ENCODE data around the gene HSPG2. TPM values are rescaled to one million over a fixed set of nuclear protein-coding genes. Genes with fewer than 3 reads are reported as not detected.

HSPG2 gene
- total RNA-seq, 1 donor from 2014 or later = 1,732 TPM

- no peak for DNase-seq (ENCODE audit: low spot score)
- no peak overlapping the region for H3K27ac Mint-ChIP-seq (ENCODE audit: unreplicated experiment)
- H3K36me3 Mint-ChIP-seq (ENCODE audit: low read depth, unreplicated experiment) = peaks cover 32% of the 10 kb centered on the region
- H3K4me3 Mint-ChIP-seq (ENCODE audit: unreplicated experiment) = no peak overlapping the region
- no peaks in the 10 kb centered on the region for H3K9me3 Mint-ChIP-seq (ENCODE audit: unreplicated experiment)
- no peak for TF ChIP-seq CTCF (IDR thresholded peaks at IDR 0.05; ENCODE audit: unreplicated experiment)
- H3K4me1 Mint-ChIP-seq (ENCODE audit: unreplicated experiment) = no peaks in the 10 kb centered on the region
- H3K27me3 Mint-ChIP-seq (ENCODE audit: unreplicated experiment) = peaks cover 35% of the 10 kb centered on the region
These were observed 84.6 kb downstream of the HSPG2 start for GRCh38 chr1:21852282-21853130.

GRCh38 chr1:21851430-21852250 is 85.5 kb downstream of the HSPG2 start:
- peaks cover 32% of the 10 kb centered on the region for H3K36me3 Mint-ChIP-seq (ENCODE audit: low read depth, unreplicated experiment)

GRCh38 chr1:21849909-21850576 is 87.1 kb downstream of the HSPG2 start:
- H3K4me3 Mint-ChIP-seq (ENCODE audit: unreplicated experiment) = no peak overlapping the region
- H3K27me3 Mint-ChIP-seq (ENCODE audit: unreplicated experiment) = peaks cover 27% of the 10 kb centered on the region
- no peaks in the 10 kb centered on the region for H3K9me3 Mint-ChIP-seq (ENCODE audit: unreplicated experiment)
- TF ChIP-seq CTCF (IDR thresholded peaks at IDR 0.05; ENCODE audit: unreplicated experiment) = no peak
- H3K4me1 Mint-ChIP-seq (ENCODE audit: unreplicated experiment) = no peaks in the 10 kb centered on the region
- H3K36me3 Mint-ChIP-seq (ENCODE audit: low read depth, unreplicated experiment) = peaks cover 24% of the 10 kb centered on the region
- peak overlapping the region; percentile 30 for H3K27ac Mint-ChIP-seq (ENCODE audit: unreplicated experiment)
- DNase-seq (ENCODE audit: low spot score) = no peak

More at GRCh38 chr1:21851430-21852250, 85.5 kb downstream of the HSPG2 start:
- DNase-seq (ENCODE audit: low spot score) = no peak
- Mint-ChIP-seq H3K4me3 (ENCODE audit: unreplicated experiment) (no peak overlapping the region), H3K4me1 (ENCODE audit: unreplicated experiment) (no peaks in the 10 kb centered on the region), H3K27me3 (ENCODE audit: unreplicated experiment) (peaks cover 34% of the 10 kb centered on the region), H3K27ac (ENCODE audit: unreplicated experiment) (no peak overlapping the region), H3K9me3 (ENCODE audit: unreplicated experiment) (no peaks in the 10 kb centered on the region)
- TF ChIP-seq CTCF (IDR thresholded peaks at IDR 0.05; ENCODE audit: unreplicated experiment) = no peak

GRCh38 chr1:21848524-21849174 is 88.5 kb downstream of the HSPG2 start:
- Mint-ChIP-seq H3K27ac (ENCODE audit: unreplicated experiment) (no peak overlapping the region), H3K4me1 (ENCODE audit: unreplicated experiment) (no peaks in the 10 kb centered on the region), H3K9me3 (ENCODE audit: unreplicated experiment) (no peaks in the 10 kb centered on the region), H3K27me3 (ENCODE audit: unreplicated experiment) (peaks cover 29% of the 10 kb centered on the region), H3K36me3 (ENCODE audit: low read depth, unreplicated experiment) (peaks cover 31% of the 10 kb centered on the region), H3K4me3 (ENCODE audit: unreplicated experiment) (no peak overlapping the region)
- no peak for DNase-seq (ENCODE audit: low spot score)
- no peak for TF ChIP-seq CTCF (IDR thresholded peaks at IDR 0.05; ENCODE audit: unreplicated experiment)
